Suprapubic skin (tissue), 4 donors: ENCODE data around the gene TMEM53. TPM values are rescaled to one million over a fixed set of nuclear protein-coding genes. Genes with fewer than 3 reads are reported as not detected.
A peak's percentile ranks its signal among the peaks of the same experiment; 100 is the strongest.

Experiments
- DNase-seq, 2 donors: peaks; one replicate each; pipeline ENCODE4 v3.0.0-alpha.2; 2019; ENCODE audit warnings: low spot score in 2 of 2
- H3K27ac ChIP-seq: fragments of 200-600 bp; sonication (generic); one replicate; pipeline ENCODE4 v1.5.1; 2019
- H3K27me3 ChIP-seq: fragments of 200-600 bp; sonication (generic); one replicate; pipeline ENCODE4 v1.5.1; 2019
- H3K36me3 ChIP-seq: fragments of 200-600 bp; sonication (generic); one replicate; pipeline ENCODE4 v1.5.1; 2019
- H3K4me1 ChIP-seq: fragments of 200-600 bp; sonication (generic); one replicate; pipeline ENCODE4 v1.5.1; 2019
- H3K4me3 ChIP-seq: fragments of 200-600 bp; sonication (generic); one replicate; pipeline ENCODE4 v1.5.1; 2019; ENCODE audit warnings: mild to moderate bottlenecking
- H3K9me3 ChIP-seq: fragments of 200-600 bp; sonication (generic); one replicate; pipeline ENCODE4 v1.5.1; 2019
- CTCF ChIP-seq, 2 donors: fragments of 200-600 bp in 1 of 2; fragments of 450-650 bp in 1 of 2; sonication (generic) in 1 of 2; IDR thresholded peaks; one replicate each; pipeline ENCODE4 v1.5.1; 2016 to 2019; ENCODE audit warnings: antibody characterized with exemption in 2 of 2, mild to moderate bottlenecking in 1 of 2, moderate library complexity in 1 of 2
- EP300 ChIP-seq: sonication (generic); formaldehyde crosslinking; IDR thresholded peaks from one replicate; pipeline ENCODE4 v1.6.1; 2017; ENCODE audit warnings: antibody characterized with exemption
- POLR2A ChIP-seq, 2 donors: fragments of 450-650 bp; IDR thresholded peaks; one replicate each; pipeline ENCODE4 v1.6.1; 2017; ENCODE audit warnings: antibody characterized with exemption in 2 of 2, mild to moderate bottlenecking in 2 of 2, moderate library complexity in 2 of 2
- POLR2AphosphoS5 ChIP-seq, 3 donors: sonication (generic); formaldehyde crosslinking; IDR thresholded peaks; one replicate each; pipeline ENCODE4 v1.6.1; 2017; ENCODE audit warnings: antibody characterized with exemption in 3 of 3
- WGBS: methylation state at CpG from one replicate; pipeline ENCODE4 v1.1.5; 2018; 5-methylcytosine and 5-hydroxymethylcytosine counted together
- total RNA-seq, 4 donors: library from RNA; depleted of rRNA; stranded (reverse); fragments of >200 nt; gene quantifications; one replicate each; pipeline ENCODE4 v1.1.0, GENCODE V29; 2016

TMEM53 gene
- 1 to 10 TPM; 2.3 to 9.9 (median 4.3) TPM for total RNA-seq

GRCh38 chr1:44674113-44675000 lies at the start of gene TMEM53, which contains the start of gene ARMH1:
Gene TMEM53, minus strand, starts transcription at chr1:44674481. Its CDS starts 90 bp downstream, at chr1:44674391.
Gene ARMH1, plus strand, starts transcription at chr1:44674714. Its CDS starts 14,984 bp downstream, at chr1:44689698.
- H3K36me3 ChIP-seq, result no peaks in the 10 kb centered on the region
- TF ChIP-seq EP300 (no peak), CTCF (IDR thresholded peaks at IDR 0.05) (no peak), POLR2AphosphoS5 (IDR thresholded peaks at IDR 0.05) (peak; percentile 6 to 76 (median 65)), POLR2A (IDR thresholded peaks at IDR 0.05) (peak in 1 of 2 donors; percentile 50)
- no peaks in the 10 kb centered on the region for H3K9me3 ChIP-seq
- DNase-seq, result peak; percentile 99 to 100
- peaks cover 47% of the 10 kb centered on the region for H3K4me1 ChIP-seq
- WGBS, result 6% methylated on average over 19 of the region's 56 CpGs
- no peaks in the 10 kb centered on the region for H3K27me3 ChIP-seq
- peak within 1 kb of the TSS; percentile 72 for H3K4me3 ChIP-seq
- H3K27ac ChIP-seq, result peak within 1 kb of the TSS; percentile 97

- DNase-seq, result no peak
- H3K36me3 ChIP-seq, result no peaks in the 10 kb centered on the region
- H3K27ac ChIP-seq, result no peak overlapping the region
- WGBS, result 84% methylated on average over 23 of the region's 28 CpGs
- no peak overlapping the region for H3K4me3 ChIP-seq
- no peaks in the 10 kb centered on the region for H3K4me1 ChIP-seq
- no peaks in the 10 kb centered on the region for H3K27me3 ChIP-seq
- TF ChIP-seq EP300, result no peak
- no peak for TF ChIP-seq POLR2AphosphoS5 (IDR thresholded peaks at IDR 0.05)
- no peak for TF ChIP-seq CTCF (IDR thresholded peaks at IDR 0.05)
- no peak for TF ChIP-seq POLR2A (IDR thresholded peaks at IDR 0.05)
- no peaks in the 10 kb centered on the region for H3K9me3 ChIP-seq
Observed at GRCh38 chr1:44723496-44724295, 49.4 kb upstream of the TMEM53 start.

GRCh38 chr1:44723064-44723463 lies 48.8 kb upstream of the TMEM53 start:
- Histone ChIP-seq H3K27ac (no peak overlapping the region), H3K4me1 (no peaks in the 10 kb centered on the region), H3K9me3 (no peaks in the 10 kb centered on the region), H3K36me3 (no peaks in the 10 kb centered on the region), H3K27me3 (no peaks in the 10 kb centered on the region), H3K4me3 (no peak overlapping the region)
- 78% methylated on average over 9 of the region's 9 CpGs for WGBS
- no peak for DNase-seq
- TF ChIP-seq POLR2A (IDR thresholded peaks at IDR 0.05), result no peak
- no peak for TF ChIP-seq EP300
- TF ChIP-seq POLR2AphosphoS5 (IDR thresholded peaks at IDR 0.05), result no peak
- TF ChIP-seq CTCF (IDR thresholded peaks at IDR 0.05), result no peak

GRCh38 chr1:44721485-44722361 lies 47.4 kb upstream of the TMEM53 start:
- Histone ChIP-seq H3K4me3 (no peak overlapping the region), H3K4me1 (no peaks in the 10 kb centered on the region), H3K27ac (peak overlapping the region; percentile 34), H3K9me3 (no peaks in the 10 kb centered on the region), H3K27me3 (no peaks in the 10 kb centered on the region), H3K36me3 (no peaks in the 10 kb centered on the region)
- DNase-seq, result no peak
- TF ChIP-seq POLR2A (IDR thresholded peaks at IDR 0.05) (peak; percentile 80 to 90), POLR2AphosphoS5 (IDR thresholded peaks at IDR 0.05) (peak in 1 of 3 donors; percentile 47), EP300 (no peak)
- WGBS, result 47% methylated on average over 14 of the region's 14 CpGs

DNA sequence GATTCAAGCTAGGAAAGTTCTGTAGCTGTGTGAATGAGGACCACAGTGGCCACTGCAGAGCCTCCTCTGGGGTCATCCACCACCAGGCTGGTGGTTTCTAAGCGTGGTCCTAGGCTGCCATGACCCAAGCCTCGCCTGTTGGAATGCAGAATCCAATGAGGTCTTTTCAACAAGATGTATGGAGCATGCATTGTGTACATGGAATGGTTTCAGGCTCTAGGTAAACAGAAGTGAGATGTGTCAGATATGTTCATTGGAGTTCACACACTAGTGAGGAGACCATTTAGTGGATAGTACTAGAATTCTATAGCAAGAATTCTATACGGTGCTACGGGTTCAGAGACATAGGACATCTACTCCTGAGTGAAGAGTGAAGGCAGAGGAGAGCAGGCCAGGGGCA lies 46.0 kb upstream of the TMEM53 start:
- no peak for DNase-seq
- no peaks in the 10 kb centered on the region for H3K27me3 ChIP-seq
- no peaks in the 10 kb centered on the region for H3K9me3 ChIP-seq
- WGBS, result 80% methylated on average over 4 of the region's 4 CpGs
- H3K36me3 ChIP-seq, result no peaks in the 10 kb centered on the region
- no peak overlapping the region for H3K27ac ChIP-seq
- H3K4me1 ChIP-seq, result peaks cover 3% of the 10 kb centered on the region
- H3K4me3 ChIP-seq, result no peak overlapping the region
- TF ChIP-seq POLR2AphosphoS5 (IDR thresholded peaks at IDR 0.05) (no peak), CTCF (IDR thresholded peaks at IDR 0.05) (no peak), EP300 (no peak), POLR2A (IDR thresholded peaks at IDR 0.05) (no peak)
